SK-N-SH (cell line): ENCODE results near the gene CCDC175.

Source experiments
- ELF1 ChIP-seq: IDR thresholded peaks from 2 replicates; pipeline ENCODE4 v1.4.0; 2012
- RFX5 ChIP-seq: IDR thresholded peaks from 2 replicates; pipeline ENCODE4 v1.6.1; 2012; ENCODE audit warnings: mild to moderate bottlenecking, improper control_type of control experiment, low read length
- TF ChIP-seq, protein P1 (sequence below): fragments of 200-600 bp; sonication (generic); IDR thresholded peaks from 2 replicates; pipeline ENCODE4 v1.6.1; 2017; ENCODE audit warnings: antibody characterized with exemption, mild to moderate bottlenecking, moderate library complexity
- TF ChIP-seq, protein P2 (sequence below): IDR thresholded peaks from 2 replicates; pipeline ENCODE4 v1.6.1; 2012; ENCODE audit warnings: mild to moderate bottlenecking, low read depth, low read length, moderate library complexity

DNA sequence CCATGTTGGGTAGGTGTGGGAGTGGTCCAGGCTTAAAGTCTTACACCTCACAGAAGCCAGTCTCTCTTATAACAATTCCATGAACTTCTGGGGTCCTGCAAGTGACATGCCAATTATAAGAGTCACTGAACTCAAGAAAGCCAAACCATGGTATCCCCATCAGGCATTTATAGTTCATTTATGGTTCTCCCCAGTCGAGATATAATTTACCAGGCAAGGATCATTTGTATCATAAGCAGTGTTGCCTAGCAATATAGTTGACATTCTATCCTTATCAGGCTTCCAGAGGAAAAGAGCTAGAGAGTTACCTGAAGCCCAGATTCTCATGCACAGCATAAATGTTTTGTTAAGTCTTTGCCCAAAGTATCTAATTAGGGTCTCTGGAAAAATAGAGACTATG is 84.2 kb downstream of the CCDC175 start:
- TF ChIP-seq, protein P1, sequence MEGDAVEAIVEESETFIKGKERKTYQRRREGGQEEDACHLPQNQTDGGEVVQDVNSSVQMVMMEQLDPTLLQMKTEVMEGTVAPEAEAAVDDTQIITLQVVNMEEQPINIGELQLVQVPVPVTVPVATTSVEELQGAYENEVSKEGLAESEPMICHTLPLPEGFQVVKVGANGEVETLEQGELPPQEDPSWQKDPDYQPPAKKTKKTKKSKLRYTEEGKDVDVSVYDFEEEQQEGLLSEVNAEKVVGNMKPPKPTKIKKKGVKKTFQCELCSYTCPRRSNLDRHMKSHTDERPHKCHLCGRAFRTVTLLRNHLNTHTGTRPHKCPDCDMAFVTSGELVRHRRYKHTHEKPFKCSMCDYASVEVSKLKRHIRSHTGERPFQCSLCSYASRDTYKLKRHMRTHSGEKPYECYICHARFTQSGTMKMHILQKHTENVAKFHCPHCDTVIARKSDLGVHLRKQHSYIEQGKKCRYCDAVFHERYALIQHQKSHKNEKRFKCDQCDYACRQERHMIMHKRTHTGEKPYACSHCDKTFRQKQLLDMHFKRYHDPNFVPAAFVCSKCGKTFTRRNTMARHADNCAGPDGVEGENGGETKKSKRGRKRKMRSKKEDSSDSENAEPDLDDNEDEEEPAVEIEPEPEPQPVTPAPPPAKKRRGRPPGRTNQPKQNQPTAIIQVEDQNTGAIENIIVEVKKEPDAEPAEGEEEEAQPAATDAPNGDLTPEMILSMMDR, result no peak
- TF ChIP-seq, protein P2, sequence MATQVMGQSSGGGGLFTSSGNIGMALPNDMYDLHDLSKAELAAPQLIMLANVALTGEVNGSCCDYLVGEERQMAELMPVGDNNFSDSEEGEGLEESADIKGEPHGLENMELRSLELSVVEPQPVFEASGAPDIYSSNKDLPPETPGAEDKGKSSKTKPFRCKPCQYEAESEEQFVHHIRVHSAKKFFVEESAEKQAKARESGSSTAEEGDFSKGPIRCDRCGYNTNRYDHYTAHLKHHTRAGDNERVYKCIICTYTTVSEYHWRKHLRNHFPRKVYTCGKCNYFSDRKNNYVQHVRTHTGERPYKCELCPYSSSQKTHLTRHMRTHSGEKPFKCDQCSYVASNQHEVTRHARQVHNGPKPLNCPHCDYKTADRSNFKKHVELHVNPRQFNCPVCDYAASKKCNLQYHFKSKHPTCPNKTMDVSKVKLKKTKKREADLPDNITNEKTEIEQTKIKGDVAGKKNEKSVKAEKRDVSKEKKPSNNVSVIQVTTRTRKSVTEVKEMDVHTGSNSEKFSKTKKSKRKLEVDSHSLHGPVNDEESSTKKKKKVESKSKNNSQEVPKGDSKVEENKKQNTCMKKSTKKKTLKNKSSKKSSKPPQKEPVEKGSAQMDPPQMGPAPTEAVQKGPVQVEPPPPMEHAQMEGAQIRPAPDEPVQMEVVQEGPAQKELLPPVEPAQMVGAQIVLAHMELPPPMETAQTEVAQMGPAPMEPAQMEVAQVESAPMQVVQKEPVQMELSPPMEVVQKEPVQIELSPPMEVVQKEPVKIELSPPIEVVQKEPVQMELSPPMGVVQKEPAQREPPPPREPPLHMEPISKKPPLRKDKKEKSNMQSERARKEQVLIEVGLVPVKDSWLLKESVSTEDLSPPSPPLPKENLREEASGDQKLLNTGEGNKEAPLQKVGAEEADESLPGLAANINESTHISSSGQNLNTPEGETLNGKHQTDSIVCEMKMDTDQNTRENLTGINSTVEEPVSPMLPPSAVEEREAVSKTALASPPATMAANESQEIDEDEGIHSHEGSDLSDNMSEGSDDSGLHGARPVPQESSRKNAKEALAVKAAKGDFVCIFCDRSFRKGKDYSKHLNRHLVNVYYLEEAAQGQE, result no peak
- TF ChIP-seq RFX5 (no peak), ELF1 (no peak)
